GM19240 (cell line): ENCODE results near the gene DKK2.
"Not testable (repeated sequence)": the region's sequence is repeated elsewhere in the genome, so short reads cannot be mapped to it uniquely, and the experiment has no call there.

Experiments
- DNase-seq: peaks from one replicate; pipeline ENCODE4 v3.0.0; 2011; ENCODE audit warnings: low spot score; ENCODE audit not compliant: insufficient read length

Gene DKK2

DNA sequence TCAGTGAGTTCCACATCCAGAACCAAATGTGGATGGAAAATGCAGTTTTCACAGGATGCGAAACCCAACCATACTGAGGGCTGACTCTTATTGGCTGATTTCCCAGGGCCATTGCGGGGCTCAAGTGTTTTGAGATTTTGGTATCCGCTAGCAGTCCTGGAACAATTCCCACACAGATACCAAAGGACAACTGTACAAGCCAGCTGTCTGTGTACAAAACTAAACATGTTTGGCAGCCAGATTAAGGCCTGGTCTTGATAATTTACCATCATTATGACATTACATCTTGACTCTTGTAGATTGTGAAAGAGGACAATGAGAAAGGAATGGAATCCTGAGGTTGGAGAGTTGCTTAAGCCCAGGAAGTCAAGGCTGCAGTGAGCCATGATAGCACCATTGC is 121.9 kb downstream of the DKK2 start:
- DNase-seq = no peak

DNA sequence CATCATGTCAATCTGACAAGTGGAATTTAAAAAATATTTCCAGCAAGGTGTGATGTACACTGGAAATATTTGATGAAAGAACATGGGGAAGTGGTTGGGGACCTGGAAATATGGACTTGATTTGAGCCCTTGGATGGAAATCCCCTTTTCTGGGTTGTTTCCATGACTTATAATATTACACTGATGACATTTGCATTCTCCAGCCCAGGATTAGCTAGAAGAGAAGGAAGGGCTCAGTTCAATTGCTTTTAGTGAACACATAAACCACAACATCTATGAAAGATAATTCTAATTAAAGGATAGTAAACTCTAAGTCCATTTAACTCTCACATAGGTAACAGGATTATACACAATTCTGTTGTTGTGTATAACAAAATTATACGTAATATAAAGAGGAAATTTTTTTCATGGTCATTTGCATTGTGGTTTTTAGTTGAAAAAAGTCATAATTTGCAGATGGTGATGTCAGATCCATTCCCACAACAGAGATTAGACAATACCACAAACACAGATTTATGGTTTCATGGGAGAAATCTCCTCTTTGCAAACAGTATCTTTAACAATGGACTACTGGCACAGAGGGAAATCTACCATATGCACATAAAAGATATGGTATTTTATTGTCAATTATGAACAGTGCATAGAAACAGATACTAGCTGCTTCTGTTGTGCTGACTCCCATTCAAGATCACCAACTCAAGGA is 126.5 kb downstream of the DKK2 start:
- DNase-seq = no peak

DNA sequence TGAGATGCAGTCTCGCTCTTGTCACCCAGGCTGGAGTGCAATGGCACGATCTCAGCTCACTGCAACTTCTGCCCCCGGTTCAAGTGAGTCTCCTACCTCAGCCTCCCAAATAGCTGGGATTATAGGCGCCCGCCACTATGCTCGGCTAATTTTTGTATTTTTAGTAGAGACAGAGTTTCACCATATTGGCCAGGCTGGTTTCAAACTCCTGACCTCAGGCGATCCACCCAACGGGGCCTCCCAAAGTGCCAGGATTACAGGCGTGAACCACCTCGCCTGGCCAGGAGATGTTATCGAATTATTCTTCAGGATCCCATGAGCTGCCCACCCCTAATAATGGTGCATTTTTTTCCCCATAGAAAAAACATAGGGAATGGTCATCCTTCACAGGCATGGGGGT is 128.1 kb downstream of the DKK2 start:
- not testable (repeated sequence) for DNase-seq

DNA sequence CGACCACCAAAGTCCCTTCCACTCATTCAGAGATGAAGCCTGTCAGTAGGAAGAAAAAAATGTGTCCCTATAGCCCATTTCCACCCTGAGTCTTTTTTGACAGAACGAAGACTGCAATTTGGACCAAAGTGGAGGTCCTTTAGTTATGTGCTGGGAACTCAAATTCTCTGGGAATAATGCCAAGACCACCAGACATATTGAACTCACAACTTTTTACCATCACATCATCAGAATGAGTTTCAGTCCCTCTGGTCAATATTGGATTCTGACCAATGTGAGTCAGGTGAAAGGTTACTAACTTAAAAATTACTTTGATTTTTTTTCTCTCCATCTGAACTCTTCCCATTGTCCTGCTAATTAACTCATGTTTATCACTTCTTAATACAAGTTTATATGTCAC is 128.9 kb downstream of the DKK2 start:
- DNase-seq = no peak

DNA sequence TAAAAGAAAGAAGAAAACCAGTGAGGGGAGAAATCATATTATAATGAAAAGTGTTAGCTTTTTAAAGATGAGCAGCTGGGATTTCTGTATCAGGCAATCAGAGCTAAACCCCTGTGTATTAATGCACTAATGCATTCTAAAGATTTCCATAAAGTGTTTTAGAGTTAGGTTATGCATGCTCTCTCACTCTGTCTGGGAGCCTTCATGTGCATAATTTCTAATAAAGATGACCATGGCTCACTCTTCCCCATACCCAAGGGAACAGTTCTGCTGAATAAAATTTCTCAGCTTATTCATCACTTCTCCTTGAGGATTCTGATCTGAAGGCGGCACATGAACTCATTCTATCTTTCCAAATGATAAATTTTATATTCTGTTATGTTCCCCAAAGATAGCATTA is 129.4 kb downstream of the DKK2 start:
- no peak for DNase-seq

DNA sequence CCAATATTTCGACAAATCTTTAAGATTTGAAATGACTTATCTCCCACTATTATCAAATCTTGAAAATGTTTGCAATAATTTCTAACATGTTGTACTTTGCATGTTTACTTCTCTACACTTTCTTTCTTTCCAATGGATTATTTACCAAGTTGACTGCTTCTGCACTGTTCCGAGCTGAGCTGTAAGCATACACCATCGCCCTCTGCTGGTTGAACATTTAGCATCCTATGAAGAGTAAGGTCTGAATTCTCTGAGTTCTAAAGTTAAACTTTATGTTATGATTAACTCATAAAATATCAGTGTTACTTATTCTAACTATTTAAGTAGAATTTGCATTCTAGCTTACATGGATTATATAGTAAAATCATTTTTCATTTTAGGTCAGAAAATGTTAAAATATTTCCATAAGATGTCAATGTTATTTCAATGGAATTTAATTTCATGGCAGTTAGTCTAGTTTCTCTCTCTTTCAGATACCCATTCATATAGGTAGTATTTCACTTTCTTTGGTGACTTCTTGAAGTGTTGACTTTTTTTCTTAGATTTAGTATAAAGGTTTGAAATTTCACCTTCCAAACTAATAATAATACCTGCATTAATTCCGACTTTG is 137.4 kb downstream of the DKK2 start:
- DNase-seq = peak; percentile 2

DNA sequence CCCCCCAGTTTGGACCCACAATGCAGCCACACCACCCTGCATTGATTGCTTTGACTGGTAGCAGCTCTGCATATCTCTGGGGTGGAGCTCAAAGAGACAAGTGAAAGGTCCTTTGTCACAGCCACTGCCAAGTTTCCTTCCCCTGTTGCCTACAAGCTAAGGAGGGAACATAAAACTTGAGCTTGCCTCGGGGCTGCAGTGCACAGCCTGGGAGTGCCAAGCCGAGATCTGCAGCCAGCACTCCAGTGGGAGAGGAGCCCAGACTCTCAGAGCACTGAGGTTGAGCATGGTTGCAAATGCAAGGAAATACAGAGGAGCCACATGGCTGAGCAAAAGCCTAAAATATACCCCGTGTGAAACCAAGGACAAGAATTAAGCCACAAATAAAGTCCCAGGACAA is 142.2 kb downstream of the DKK2 start:
- no peak for DNase-seq

DNA sequence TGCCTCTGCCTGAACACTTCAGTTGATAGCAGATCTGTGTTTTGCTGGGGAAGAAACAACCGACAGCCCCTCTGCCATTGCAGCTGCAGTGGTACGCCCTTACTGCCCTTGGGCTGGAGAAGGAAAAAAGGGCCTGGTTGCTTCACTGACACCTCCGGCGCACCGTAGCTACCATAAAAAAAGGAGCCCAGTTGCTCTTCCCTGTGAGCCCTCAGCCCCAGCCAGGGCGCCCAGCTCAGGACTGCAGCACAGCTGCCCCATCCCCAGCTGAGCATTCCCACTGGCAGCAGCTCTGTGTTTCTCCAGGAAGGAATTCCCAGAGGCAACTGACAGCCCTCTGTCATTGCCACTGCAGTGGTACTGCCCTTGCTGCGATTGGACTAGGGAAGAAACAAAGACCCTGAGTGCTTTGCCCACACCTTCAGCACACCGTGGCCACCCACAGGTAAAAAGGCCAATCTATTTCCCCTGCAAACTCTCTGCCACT is 142.7 kb downstream of the DKK2 start:
- DNase-seq = no peak

DNA sequence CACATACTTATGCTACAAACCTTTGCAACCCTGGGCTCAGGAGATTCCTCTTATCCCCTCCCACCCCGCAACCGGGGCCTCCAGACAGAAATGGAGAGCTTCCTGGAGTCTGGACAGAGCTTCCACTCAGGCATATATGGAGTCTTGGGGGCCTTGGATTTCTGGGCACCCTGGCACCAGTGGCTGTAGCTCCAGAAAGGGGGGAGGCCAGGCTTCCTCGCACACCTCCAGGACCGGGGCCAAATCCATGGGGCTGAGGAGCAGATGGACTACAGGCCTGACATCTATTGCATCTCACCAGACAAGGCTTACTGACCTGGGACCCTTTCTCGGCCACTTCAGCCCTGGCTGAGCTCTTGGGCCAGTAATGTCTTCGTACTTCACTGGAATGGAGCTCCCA is 143.3 kb downstream of the DKK2 start:
- no peak for DNase-seq

DNA sequence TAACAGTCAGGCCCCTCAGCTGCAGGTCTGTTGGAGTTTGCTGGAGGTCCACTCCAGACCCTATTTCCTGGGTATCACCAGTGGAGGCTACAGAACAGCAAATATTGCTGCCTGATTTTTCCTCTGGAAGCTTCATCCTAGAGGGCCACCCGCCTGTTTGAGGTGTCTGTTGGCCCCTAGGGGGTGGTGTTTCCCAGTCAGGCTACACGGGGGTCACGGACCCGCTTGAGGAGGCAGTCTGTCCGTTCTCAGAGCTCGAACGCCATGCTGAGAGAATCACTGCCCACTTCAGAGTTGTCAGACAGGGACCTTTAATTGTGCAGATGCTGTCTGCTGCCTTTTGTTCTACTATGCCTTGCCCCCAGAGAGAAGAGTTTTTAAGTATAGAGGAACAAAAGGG is 160.8 kb downstream of the DKK2 start:
- no peak for DNase-seq
